SH-SY5Y (cell line): ENCODE results near the gene NBAS.

Experiments used
- GATA2 ChIP-seq: IDR thresholded peaks from 2 replicates; pipeline ENCODE4 v1.6.1; 2011; ENCODE audit warnings: mild to moderate bottlenecking, low read depth, low read length
- GATA3 ChIP-seq: IDR thresholded peaks from 2 replicates; pipeline ENCODE4 v1.6.1; 2011; ENCODE audit warnings: low read depth, mild to moderate bottlenecking, low read length, moderate library complexity

DNA sequence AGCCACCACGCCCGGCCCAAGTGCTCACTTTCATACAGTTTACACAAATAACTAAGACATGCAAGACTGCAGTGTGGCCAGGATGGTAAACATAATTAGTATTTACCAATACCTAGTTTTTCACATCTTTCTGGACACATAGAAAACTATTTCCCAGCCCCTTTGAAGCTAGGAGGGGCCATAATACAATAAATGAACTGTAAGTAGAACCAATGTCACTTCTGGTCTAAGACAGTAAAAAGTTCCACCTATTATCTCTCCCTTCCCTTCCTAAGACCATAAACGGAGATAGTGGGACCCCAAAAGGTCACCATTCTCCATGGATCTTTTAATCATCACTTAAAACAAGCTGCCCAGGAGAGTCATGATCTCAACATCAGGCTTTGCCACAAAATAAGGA, 51.0 kb downstream of the NBAS start:
- TF ChIP-seq GATA3 (no peak), GATA2 (no peak)
